Measurements from ENCODE around the gene RHOF.

RHOF gene

GRCh38 chr12:121793440-121793837 lies at the start of gene RHOF:
Gene RHOF, minus strand, starts transcription at chr12:121793688. Its CDS starts 55 bp downstream, at chr12:121793633.
- peak within 1 kb of the TSS; percentile 61 for H3K4me3 ChIP-seq (ENCODE audit: low read depth, low read length)

- peak overlapping the region; percentile 80 for H3K4me3 ChIP-seq (ENCODE audit: low read depth, low read length)
Measured at GRCh38 chr12:121839993-121840761, 46.7 kb upstream of the RHOF start.

- H3K4me3 ChIP-seq (ENCODE audit: low read depth, low read length): peak overlapping the region; percentile 80
Measured at GRCh38 chr12:121839106-121839992, 45.9 kb upstream of the RHOF start.

- H3K4me3 ChIP-seq (ENCODE audit: low read depth, low read length): no peak overlapping the region
Measured at GRCh38 chr12:121838126-121838525, 44.6 kb upstream of the RHOF start.

GRCh38 chr12:121837680-121838079 lies 44.2 kb upstream of the RHOF start:
- no peak overlapping the region for H3K4me3 ChIP-seq (ENCODE audit: low read depth, low read length)

GRCh38 chr12:121831571-121832245 lies 38.2 kb upstream of the RHOF start:
- no peak overlapping the region for H3K4me3 ChIP-seq (ENCODE audit: low read depth, low read length)

- no peak overlapping the region for H3K4me3 ChIP-seq (ENCODE audit: low read depth, low read length)
Measured at GRCh38 chr12:121830588-121831265, 37.2 kb upstream of the RHOF start.

- no peak overlapping the region for H3K4me3 ChIP-seq (ENCODE audit: low read depth, low read length)
Measured at GRCh38 chr12:121830134-121830533, 36.6 kb upstream of the RHOF start.

GRCh38 chr12:121829250-121829918 lies 35.9 kb upstream of the RHOF start:
- no peak overlapping the region for H3K4me3 ChIP-seq (ENCODE audit: low read depth, low read length)

GRCh38 chr12:121828826-121829225 lies 35.3 kb upstream of the RHOF start:
- no peak overlapping the region for H3K4me3 ChIP-seq (ENCODE audit: low read depth, low read length)

- no peak overlapping the region for H3K4me3 ChIP-seq (ENCODE audit: low read depth, low read length)
Measured at GRCh38 chr12:121828306-121828705, 34.8 kb upstream of the RHOF start.

- no peak overlapping the region for H3K4me3 ChIP-seq (ENCODE audit: low read depth, low read length)
Measured at GRCh38 chr12:121827351-121828099, 34.0 kb upstream of the RHOF start.

- H3K4me3 ChIP-seq (ENCODE audit: low read depth, low read length): no peak overlapping the region
Measured at GRCh38 chr12:121826318-121827150, 33.0 kb upstream of the RHOF start.

- H3K4me3 ChIP-seq (ENCODE audit: low read depth, low read length): no peak overlapping the region
Measured at GRCh38 chr12:121825041-121825523, 31.6 kb upstream of the RHOF start.

- no peak overlapping the region for H3K4me3 ChIP-seq (ENCODE audit: low read depth, low read length)
Measured at GRCh38 chr12:121823727-121824115, 30.2 kb upstream of the RHOF start.

GRCh38 chr12:121823101-121823726 lies 29.7 kb upstream of the RHOF start:
- H3K4me3 ChIP-seq (ENCODE audit: low read depth, low read length): no peak overlapping the region

- H3K4me3 ChIP-seq (ENCODE audit: low read depth, low read length): no peak overlapping the region
Measured at GRCh38 chr12:121822393-121823100, 29.1 kb upstream of the RHOF start.

All from iPS-11a (cell line).